Activated CD4-positive, CD25-positive, alpha-beta regulatory T cell treated with anti-CD3 and anti-CD28 coated beads, Interleukin-2, amount 50 U/mL, for 16 hours (primary cell): Measurements from ENCODE around the gene CYBC1.
"Not testable (repeated sequence)": the region's sequence is repeated elsewhere in the genome, so short reads cannot be mapped to it uniquely, and the experiment has no call there.

Source experiments
- DNase-seq: peaks from one replicate; pipeline ENCODE4 v3.0.0-alpha.2; 2020; ENCODE audit warnings: low read depth, low spot score

Gene CYBC1

DNA sequence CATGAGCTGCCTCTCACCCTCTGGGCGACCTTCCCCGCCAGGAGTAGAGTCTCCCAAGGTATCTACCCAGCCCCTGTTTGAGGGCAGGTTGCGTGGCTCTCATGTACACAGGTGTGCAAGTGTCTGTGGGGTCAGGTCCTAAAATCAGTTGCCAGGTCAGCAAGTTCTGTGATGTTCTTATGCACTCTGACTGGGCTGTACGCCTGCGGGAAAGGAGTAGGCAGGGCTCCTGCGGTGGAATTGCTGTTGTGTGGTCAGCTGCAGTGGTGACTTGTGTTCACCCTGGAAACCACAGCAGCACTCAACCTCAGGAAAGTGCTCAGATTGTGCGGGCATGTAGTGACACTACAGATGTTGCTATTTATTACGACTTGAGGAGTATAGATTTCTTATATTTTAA, 27.4 kb upstream of the CYBC1 start:
- no peak for DNase-seq

DNA sequence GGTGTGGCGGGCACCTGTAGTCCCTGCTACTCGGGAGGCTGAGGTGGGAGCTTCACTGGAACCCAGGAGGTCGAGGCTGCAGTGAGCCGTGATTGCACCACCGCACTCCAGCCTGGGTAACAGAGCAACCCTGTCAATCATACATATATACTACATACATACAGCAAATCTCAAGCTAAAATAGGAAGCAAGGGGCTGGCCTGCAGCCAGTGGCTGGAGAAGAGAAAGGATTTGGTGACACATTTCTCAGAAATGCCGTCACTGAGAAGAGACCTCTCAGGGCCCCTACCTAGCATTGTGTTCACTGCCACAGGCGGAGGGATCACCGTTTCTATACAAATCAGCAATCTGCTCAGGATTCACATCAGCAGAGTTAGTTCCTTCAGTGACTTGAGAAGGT, 24.9 kb upstream of the CYBC1 start:
- no peak for DNase-seq

DNA sequence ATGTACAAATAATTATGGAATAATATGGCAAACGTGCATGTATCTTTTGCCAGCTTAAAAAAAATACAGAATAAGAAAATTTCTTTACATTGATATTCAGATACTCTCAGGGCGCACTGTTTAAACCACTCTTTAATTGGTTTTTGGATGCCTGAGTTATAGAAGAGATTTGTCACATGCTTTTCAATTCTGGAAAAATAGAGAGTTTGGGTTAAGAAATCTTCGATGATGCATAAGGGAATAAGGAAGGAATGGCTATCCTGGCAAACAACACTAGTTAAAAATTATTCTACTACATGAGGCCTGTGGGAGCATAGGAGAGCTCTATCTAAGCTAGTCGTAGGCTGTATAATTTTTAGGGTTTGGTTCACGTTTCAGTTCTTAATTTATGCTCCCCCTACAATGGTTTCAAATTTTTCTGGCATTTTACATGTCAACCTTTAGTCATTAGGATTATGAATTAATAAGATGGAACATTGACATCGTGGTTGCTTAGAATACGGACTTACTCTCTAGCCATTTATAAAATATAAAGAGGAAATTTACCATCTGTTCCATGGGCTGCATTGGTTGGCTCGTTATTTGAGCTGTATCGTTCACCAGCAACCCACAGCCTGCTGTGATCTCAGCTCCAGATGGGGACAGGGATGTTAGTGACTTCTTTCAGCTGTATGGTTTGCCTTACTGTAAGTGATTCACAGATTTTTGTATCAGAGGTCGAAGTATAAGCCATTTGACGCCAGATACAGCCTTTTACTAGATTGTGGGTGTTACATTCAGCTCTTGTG, 23.9 kb upstream of the CYBC1 start:
- no peak for DNase-seq

DNA sequence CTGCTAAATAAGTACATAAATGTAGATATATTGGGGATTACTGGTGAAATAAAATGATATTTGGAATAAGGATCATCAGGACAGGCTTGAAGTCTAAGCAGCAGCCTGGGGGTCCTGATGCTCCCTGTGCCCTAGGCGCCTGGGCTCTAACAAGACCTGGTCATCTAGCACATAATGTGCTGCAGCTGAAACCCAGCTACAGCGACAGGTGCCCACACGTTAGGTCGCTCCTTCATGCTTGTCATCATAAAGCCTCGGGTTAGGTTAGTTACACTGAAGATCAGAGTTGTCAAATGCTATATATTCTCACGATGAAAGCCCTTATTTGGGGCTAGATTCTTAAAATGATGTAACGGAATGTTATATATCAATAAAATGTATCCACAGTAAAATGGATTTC, 19.5 kb upstream of the CYBC1 start:
- no peak for DNase-seq

DNA sequence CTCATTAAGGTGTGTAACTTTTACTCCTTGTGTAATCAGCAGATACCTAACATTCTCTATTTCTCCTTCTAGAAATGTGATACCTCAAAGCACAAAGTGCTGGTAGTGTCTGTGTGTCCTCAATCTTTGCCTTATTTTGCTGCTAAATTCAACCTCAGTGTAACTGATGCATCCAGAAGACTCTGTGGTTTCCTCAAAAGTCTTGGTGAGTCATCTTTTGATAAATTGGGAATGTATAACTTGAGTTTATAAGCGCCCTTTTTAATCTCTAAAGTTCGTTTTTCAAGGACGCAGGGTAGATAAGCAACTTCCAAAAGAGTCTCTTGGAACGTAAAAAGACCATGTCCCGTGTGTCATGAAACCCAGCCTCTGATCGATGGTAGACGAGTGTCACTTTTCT, 18.1 kb upstream of the CYBC1 start:
- DNase-seq = no peak

DNA sequence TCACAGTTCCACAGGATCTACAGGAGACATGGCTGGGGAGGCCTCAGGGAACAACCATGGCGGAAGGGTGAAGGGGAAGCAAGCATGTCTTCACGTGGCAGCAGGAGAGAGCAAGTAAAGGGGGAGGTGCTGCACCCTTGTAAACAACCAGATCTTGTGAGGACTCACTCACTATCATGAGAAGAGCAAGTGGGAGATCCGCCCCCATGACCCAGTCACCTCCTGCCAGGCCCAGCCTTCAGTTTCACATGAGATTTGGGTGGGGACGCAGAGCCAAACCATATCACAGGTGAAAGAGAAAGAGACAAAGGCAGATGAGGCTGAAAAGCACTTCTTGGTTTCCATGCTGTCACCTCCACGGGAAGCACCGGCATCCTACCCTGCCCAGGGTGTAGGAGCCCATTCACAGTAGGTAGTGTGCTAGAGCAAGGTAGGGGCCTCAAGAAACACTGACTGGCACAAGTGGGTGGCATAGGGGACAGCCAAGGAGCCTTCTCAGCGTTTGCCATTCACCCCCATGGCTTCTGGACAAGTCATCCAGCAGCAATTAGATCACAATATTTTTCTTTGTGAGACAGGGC, 14.6 kb upstream of the CYBC1 start:
- no peak for DNase-seq

DNA sequence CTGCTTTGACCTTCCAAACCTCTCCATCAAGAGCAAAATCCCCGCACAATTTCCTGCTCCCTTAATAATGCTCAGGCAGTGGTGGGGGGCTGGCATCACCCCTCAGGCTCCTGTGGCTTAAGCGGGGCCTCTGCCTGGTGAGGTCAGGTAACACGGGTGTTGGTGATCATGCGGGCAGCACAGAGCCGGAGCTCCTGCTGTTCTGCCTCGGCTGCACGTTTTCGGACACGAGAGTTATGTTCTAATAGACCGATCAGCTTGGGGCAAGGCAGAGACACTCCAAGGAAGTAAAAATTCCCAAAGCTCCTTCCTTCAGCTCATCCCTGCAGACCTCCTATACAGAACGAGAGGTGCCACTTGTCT, 14.0 kb upstream of the CYBC1 start:
- DNase-seq = no peak

DNA sequence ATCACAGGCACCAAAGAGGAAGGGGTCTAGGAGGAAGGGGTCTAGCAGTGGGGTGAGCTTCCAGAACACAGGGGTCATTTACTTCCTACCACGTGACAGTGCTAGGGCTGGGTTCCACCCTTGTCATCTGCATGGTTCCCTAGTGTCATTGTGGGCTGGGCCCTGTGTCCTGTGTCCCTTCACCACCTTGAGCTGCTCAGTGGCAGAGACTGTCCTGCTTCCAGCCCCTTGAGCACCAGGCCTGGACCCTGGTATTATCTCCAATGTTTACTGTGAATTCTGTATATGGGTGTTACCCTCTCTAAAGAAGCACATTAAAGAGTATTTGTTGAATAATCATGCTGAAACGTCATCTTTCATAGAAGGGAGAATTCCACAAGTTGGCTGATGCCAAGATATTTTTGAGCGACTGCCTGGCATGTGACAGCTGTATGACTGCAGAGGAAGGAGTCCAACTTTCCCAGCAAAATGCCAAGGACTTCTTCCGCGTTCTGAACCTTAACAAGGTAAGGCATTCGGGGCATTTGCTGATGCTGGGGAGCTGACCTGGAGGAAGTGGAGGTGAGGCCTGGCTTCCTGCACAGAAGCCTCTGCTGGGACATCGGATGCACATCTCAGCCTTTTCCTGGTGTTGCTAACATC, 13.5 kb upstream of the CYBC1 start:
- no peak for DNase-seq

DNA sequence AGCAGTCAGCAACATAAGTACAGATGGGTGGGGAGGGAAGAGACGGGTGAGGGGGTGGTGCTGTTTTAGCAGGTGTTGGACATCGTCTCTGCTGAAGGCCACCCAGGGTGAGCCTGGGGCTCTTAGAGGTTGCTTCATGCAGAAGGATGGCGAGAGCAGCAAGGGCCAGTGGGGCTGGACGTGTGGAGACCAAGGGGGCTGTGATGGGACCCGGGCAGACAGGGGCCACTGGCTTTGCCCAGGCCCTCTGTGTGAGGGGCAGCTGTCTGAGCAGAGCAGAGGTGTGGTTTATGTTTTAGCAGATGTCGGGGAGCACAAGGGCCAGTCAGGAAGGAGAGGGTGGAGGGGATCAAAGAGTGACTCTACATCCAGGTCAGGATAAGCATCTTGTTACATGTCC, 12.8 kb upstream of the CYBC1 start:
- DNase-seq = no peak

DNA sequence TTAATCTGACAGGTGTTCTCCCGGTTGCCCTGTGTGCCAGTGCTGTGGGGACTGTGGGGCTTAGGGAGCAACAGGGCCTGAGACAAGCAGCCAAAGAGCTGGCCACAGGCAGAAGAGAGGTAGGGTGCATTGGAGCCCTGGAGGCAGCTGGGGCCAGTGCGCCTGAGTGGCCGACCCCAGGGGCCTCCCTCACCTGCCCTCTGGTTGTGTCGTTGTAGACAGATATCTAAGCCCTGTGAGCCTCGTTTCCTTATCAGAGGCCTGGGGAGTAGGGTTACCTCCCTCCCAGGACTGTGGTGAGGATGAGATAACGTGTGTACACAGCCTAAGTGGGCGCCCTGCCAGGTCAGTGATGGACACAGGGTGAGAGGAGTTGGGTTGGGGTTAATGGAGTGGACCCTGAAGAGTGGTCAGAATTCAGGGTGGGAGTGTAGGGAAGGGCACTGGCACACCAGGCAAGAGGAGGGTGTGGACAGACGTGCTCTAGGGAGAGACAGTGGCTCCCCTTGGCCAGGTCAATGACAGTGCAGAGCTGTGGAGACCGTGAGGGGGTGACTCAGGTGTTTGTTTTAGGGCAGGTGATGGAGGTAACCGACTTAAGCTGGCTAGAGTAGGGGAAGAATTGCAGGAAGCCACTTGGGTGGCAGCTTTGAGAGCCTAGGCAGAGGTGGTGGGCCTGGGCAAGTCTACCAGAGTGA, 11.4 kb upstream of the CYBC1 start:
- no peak for DNase-seq

DNA sequence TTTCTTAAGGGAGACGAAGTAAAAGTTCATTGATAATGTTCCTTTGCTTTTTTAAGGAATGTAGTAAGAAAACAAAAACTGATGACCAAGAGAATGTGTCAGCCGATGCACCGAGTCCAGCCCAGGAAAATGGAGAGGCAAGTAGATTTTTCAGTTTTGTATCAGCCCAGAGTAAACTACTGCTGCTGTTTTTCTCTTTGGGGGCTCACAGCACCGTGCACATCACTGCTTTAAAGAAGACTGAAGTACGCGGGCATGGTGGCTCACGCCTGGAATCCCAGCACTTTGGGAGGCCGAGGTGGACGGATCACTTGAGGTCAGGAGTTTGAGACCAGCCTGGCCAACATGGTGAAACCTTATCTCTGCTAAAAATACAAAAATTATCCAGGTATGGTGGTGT, 9.4 kb upstream of the CYBC1 start:
- not testable (repeated sequence) for DNase-seq

DNA sequence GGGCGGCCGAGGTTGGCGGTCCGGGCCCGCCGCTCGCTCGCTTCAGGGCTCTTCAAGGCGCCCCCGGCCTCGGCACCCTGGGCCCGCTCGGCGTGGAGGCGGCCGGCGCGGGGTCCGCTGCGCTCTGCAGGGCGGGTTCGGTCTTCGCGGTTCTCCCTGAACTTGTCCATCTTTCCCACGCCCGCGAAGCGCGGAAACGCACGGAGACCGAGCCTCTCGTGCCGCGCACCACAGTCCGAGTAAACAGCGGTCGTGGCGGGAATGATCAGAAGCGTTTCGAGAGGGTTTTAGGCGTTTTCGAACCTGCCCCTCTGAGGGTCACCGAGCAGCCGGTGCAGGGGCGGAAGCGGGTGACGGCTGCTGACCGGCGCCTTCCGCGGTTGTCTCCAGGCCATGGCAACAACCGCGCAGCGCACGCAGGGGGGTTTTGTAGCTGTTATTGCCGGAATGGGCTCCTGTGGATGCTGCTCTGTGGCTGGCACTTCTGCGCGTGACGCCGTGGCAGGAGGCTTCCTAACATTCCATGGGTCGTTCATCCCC, 8.4 kb upstream of the CYBC1 start:
- no peak for DNase-seq

DNA sequence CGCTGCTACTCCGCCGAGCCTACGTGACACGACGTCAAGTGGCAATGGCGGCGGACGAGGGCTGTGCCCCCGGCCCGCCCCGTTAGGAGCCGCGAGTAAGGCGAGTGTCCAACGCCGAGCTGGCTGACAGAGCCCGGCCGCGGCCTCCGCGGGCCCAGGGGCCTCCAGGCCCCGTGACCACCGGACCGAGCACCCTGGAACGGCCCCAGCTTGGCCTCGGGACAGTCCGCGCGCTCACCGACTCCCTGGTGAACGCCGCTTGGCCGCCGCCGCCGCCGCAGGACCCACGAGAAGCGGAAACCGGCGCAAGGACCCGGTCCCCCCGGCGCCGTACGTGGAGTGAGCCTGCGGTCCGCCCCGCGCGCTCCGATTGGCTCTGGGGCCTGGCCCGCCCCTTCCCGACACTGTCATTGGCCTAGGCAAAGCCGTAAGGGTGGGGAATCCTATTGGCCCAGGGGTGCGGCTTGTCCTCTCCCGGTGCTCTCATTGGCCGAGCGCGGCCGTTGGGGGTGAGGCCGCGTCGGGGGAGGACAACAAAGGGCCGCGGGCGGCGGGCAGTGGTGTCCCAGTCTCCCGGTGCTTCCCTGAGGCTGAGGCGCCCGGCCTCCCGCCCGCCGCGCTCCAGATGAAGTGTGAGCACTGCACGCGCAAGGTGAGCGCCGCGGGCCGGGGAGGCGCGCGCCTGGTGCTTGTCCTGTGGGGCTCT, 7.8 kb upstream of the CYBC1 start, which contains the start of gene NARF:
Gene NARF (plus strand): TSS at position 563 of the 706 bp plus-strand sequence. CDS start 63 bp downstream, at position 626.
- DNase-seq = peak; percentile 93

DNA sequence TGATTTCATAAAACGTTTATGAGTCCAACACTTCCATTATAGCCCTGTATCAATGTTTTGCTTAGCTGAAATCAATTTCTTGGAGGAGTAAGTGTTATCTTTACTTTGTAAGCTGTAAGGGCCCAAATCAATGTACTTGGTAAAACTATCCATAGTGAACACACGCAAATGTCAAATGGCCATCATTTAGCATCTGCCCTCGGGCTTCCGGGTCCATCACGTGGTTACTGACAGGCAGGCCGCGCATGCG, 7.3 kb upstream of the CYBC1 start:
- no peak for DNase-seq

DNA sequence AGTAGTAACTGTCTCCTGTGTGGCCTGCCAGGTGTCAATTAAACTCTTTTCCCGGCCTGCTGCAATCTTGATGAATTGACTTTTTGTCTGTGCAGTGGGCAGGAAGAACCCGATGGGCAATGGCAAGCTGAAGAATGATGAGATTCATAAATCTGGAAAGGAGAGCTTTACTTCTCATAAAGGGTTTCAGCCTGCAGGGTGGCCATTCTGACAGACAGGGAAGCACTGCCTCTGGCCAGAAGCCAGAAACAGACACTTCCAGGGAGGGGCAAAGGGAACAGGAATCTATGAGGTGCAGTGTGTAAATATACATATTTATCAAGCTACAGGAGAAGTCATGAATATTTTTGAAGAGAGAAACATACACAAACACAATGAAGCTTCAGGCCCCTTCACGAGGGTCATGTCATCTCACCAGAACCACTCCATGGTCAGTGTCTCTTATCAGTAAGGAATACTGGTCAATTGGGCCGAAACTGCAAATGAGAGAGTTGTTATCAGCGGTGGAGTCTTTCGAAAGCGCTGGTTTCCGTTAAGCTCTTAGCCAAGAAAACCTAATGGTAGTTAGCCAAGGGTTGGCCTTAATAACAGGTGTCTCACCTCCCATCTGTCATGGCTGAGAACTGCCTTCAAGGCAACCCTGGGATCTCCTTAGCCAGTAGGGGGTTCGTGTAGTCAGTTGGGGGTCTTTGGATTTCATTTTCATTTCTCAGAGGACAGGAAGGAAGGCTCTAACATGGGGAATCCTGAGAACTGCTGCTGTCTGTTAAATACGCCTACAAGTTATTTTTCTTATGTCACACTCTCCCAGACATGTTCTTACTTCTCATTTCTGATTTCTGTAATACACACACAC, 6.7 kb upstream of the CYBC1 start:
- DNase-seq = no peak

DNA sequence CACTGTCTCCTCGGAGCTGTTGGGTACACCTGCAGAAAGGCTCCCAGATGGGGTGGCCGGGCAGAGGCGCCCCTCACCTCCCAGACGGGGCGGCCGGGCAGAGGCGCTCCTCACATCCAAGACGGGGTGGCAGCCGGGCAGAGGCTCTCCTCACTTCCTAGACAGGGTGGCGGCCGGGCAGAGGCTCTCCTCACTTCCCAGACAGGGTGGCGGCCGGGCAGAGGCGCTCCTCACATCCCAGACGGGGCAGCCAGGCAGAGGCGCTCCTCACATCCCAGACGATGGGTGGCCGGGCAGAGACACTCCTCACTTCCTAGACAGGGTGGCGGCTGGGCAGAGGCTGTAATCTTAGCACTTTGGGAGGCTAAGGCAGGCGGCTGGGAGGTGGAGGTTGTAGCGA, 3.2 kb upstream of the CYBC1 start:
- DNase-seq = not testable (repeated sequence)

DNA sequence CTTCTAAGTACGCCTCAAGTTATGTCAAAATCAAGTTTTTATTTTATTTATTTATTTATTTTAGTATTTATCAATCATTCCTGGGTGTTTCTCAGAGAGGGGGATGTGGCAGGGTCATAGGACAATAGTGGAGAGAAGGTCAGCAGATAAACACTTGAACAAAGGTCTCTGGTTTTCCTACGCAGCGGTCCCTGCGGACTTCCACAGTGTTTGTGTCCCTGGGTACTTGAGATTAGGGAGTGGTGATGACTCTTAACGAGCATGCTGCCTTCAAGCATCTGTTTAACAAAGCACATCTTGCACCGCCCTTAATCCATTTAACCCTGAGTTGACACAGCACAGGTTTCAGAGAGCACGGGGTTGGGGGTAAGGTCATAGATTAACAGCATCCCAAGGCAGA, 2.6 kb upstream of the CYBC1 start:
- DNase-seq = not testable (repeated sequence)

DNA sequence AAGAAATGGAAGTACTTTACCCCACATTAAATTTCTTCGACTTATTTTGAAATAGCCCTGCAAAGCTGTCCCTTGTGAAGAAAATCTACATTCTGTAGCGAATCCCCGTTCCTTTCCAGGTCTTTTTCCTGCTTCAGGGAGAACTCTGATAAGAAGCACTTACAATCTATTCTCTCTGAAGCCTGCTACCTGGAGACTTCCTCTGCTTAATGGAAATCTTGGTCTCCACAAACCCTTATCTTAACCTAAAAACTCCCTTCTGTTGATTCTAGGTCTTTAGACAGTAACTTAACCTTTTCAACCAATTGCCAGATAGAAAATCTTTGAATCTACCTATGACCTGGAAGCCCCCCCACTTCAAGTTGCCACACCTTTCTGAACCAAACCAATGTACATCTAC, 1.6 kb upstream of the CYBC1 start:
- no peak for DNase-seq

DNA sequence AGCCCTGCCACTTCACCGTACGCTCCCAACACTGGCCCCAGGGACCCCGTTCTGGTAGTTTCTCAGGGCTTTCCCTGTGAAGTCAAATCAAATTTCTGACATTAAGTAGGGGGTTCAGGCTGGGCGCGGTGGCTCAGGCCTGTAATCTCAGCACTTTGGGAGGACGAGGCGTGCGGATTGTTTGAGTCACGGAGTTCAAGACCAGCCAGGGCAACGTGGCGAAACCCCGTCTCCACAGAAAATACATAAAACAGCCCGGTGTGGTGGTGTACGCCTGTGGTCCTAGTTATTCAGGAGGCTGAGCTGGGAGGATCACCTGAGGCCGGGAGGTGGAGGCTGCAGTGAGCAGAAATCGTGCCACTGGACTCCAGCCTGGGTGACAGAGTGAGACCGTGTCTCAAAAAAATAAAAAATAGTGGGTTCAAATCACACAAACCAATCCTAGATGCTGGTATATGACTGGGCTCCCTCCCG, 632 bp downstream of the CYBC1 start:
- no peak for DNase-seq

DNA sequence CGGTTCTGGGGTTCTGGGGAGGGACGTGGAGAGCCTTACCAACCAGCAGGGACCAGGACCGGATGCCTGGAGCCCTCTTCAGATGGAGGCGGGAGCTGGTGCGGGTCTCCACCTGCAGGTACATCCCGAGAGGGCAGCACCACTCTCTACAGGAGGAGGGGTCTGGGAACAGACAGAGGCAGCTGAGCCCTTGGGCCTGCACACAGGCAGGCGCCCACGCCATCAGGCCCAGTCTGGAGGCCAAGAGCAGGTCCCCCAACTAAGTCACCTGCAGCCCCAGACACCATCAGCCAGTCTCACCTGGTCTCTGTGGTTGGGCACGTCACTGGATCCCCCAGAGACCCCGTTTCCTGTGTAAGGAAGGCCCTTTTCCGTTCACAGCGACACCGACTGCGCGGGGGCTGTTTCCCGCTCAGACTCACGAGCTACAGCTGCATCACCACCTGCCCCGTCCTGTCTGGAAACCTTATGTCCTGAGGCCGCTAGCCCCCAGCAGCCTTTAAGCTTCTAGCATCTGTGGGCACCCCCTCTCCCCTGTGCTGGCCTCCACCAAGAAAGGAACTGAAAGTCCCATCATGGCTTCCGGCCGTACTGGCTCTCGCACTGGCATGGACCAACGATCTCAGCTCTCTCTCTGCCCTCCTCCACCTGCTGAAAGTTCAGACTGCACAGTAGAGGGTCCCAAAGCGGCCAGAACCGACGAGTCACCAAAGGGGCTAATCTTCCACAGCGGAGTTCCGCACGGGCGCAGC, 1.2 kb downstream of the CYBC1 start:
- DNase-seq = peak; percentile 38
